ENCODE results near the gene ASXL2.

DNA sequence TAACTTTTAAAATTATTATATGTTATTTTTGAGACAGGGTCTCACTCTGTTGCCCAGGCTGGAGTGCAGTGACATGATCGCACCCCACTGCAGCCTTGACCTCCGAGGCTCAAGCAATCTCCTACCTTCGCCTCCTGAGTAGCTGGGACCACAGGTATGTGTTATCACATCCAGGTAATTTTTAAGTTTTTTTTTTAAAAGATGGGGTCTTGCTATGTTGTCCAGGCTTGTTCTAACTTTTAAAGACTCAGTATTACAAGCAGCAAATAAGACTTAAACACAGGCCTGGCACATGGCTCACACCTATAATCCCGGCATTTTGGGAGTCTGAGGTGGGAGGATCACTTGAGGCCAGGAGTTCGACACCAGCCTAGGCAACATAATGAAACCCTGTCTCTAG is 101.2 kb downstream of the ASXL2 start:
- TF ChIP-seq CTBP1 (IDR thresholded peaks at IDR 0.05; ENCODE audit: borderline replicate concordance), result no peak
- TF ChIP-seq FOXK2 (IDR thresholded peaks at IDR 0.05), result no peak
- TF ChIP-seq SP1 (IDR thresholded peaks at IDR 0.05), result no peak
- no peak for TF ChIP-seq BHLHE40 (IDR thresholded peaks at IDR 0.05; ENCODE audit: borderline replicate concordance)
- no peak for TF ChIP-seq TARDBP (IDR thresholded peaks at IDR 0.05)
- no peak for TF ChIP-seq FOXM1 (IDR thresholded peaks at IDR 0.05; ENCODE audit: borderline replicate concordance)
- no peak for TF ChIP-seq HDGF (IDR thresholded peaks at IDR 0.05; ENCODE audit: borderline replicate concordance)
- no peak for TF ChIP-seq SUZ12 (IDR thresholded peaks at IDR 0.05)
- no peak for TF ChIP-seq NFRKB (IDR thresholded peaks at IDR 0.05)
